ENCODE data around the gene RAB10. TPM values are rescaled to one million over a fixed set of nuclear protein-coding genes. Genes with fewer than 3 reads are reported as not detected.

Gene RAB10
- total RNA-seq, 1 donor from 2014 or later: 181 TPM

- Histone ChIP-seq H3K9me3 (no peaks in the 10 kb centered on the region), H3K4me1 (peaks cover 0 to 9% of the 10 kb centered on the region in 2 donors), H3K4me3 (no peak overlapping the region), H3K36me3 (no peaks in the 10 kb centered on the region), H3K27ac (no peak overlapping the region), H3K27me3 (no peaks in the 10 kb centered on the region)
- intact Hi-C loops (cut with DNase I): loop anchor here (10.0 kb wide), 1 partner anchor 198 kb away; the partner anchor contains the start of gene KIF3C
- TF ChIP-seq, protein P1, sequence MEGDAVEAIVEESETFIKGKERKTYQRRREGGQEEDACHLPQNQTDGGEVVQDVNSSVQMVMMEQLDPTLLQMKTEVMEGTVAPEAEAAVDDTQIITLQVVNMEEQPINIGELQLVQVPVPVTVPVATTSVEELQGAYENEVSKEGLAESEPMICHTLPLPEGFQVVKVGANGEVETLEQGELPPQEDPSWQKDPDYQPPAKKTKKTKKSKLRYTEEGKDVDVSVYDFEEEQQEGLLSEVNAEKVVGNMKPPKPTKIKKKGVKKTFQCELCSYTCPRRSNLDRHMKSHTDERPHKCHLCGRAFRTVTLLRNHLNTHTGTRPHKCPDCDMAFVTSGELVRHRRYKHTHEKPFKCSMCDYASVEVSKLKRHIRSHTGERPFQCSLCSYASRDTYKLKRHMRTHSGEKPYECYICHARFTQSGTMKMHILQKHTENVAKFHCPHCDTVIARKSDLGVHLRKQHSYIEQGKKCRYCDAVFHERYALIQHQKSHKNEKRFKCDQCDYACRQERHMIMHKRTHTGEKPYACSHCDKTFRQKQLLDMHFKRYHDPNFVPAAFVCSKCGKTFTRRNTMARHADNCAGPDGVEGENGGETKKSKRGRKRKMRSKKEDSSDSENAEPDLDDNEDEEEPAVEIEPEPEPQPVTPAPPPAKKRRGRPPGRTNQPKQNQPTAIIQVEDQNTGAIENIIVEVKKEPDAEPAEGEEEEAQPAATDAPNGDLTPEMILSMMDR (IDR thresholded peaks at IDR 0.05): no peak
- peak in 1 of 2 donors; percentile 50 for DNase-seq (ENCODE audit: low spot score in 2 of 2)
Observed at GRCh38 chr2:26182887-26183630, 149.2 kb downstream of the RAB10 start.

GRCh38 chr2:26184121-26184520 is 150.2 kb downstream of the RAB10 start:
- TF ChIP-seq, protein P1 (IDR thresholded peaks at IDR 0.05): no peak
- peak overlapping the region in 1 of 2 donors; percentile 56 for H3K27ac ChIP-seq

DNA sequence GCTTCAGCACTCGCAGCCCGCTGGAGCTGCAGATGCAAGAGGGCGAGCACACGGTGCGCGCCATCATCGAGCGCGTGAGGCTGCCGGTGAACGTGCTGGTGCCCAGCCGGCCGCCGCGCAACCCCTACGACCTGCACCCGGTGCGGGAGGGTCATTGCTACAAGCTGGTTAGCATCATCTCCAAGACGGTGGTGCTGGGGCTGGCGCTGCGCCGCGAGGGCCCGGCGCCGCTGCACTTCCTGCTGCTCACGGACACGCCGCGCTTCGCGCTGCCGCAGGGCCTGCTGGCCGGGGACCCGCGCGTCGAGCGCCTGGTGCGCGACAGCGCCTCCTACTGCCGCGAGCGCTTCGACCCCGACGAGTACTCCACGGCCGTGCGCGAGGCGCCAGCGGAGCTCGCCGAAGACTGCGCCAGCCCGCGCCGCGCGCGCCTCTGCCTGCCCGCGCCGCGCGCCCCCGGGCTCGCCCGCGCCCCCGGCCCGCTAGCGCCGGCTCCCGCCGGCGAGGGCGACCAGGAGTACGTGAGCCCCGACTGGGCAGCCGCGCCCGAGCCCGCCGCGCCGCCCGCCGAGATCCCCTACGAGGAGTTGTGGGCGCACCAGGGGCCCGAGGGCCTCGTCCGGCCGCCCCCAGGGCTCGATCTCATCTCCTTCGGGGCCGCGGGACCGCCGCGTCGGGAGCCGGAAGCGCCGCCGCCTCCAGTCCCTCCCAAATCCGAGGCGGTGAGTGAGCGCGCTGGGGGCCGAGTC is 150.8 kb downstream of the RAB10 start:
- Histone ChIP-seq H3K27me3 (no peaks in the 10 kb centered on the region), H3K4me3 (peak overlapping the region; percentile 73 to 82), H3K4me1 (no peaks in the 10 kb centered on the region), H3K9me3 (no peaks in the 10 kb centered on the region), H3K36me3 (no peaks in the 10 kb centered on the region), H3K27ac (peak overlapping the region; percentile 67 to 73)
- intact Hi-C loops (cut with DNase I): loop anchor here (1.0 to 10.0 kb wide), 3 partner anchors 143 to 233 kb away; partner anchors contain the start of gene KIF3C
- TF ChIP-seq, protein P1 (IDR thresholded peaks at IDR 0.05): peak; percentile 44 to 87 (median 58)
- DNase-seq (ENCODE audit: low spot score in 2 of 2): peak; percentile 19 to 89

More at GRCh38 chr2:26184121-26184520, 150.2 kb downstream of the RAB10 start:
- Histone ChIP-seq H3K4me1 (peaks cover 0 to 3% of the 10 kb centered on the region in 2 donors), H3K36me3 (no peaks in the 10 kb centered on the region), H3K27me3 (no peaks in the 10 kb centered on the region), H3K4me3 (peak overlapping the region; percentile 73 to 82), H3K9me3 (no peaks in the 10 kb centered on the region)
- intact Hi-C loops (cut with DNase I): loop anchor here (1.0 to 10.0 kb wide), 2 partner anchors 199 to 233 kb away; partner anchors contain the start of gene KIF3C
- no peak for DNase-seq (ENCODE audit: low spot score in 2 of 2)

- Histone ChIP-seq H3K4me3 (peak overlapping the region; percentile 73 to 82), H3K9me3 (no peaks in the 10 kb centered on the region), H3K27me3 (no peaks in the 10 kb centered on the region), H3K36me3 (peaks cover 0 to 2% of the 10 kb centered on the region in 2 donors), H3K27ac (peak overlapping the region; percentile 67 to 73), H3K4me1 (no peaks in the 10 kb centered on the region)
- TF ChIP-seq, protein P1 (IDR thresholded peaks at IDR 0.05): no peak
- DNase-seq (ENCODE audit: low spot score in 2 of 2): no peak
- intact Hi-C loops (cut with DNase I): loop anchor here (5.0 to 10.0 kb wide), 2 partner anchors 142 to 201 kb away; partner anchors contain the start of gene KIF3C
Observed at GRCh38 chr2:26185304-26185928, 151.5 kb downstream of the RAB10 start.

Data from ascending aorta (tissue), 2 donors.